NCI-H1930 (cell line): ENCODE data around the gene RARB.

Experiments used
- DNase-seq, 2 experiments: peaks; one replicate each; lab custom pipeline; 2025; lab: John Stamatoyannopoulos, UW

RARB gene

GRCh38 chr3:25578059-25578458 is 150.0 kb downstream of the RARB start:
- no peak for DNase-seq

- no peak for DNase-seq
Measured at GRCh38 chr3:25580534-25580933, 152.5 kb downstream of the RARB start.

- DNase-seq: no peak
Measured at GRCh38 chr3:25581335-25581734, 153.3 kb downstream of the RARB start.

GRCh38 chr3:25581823-25582222 is 153.8 kb downstream of the RARB start:
- no peak for DNase-seq

- DNase-seq: no peak
Measured at GRCh38 chr3:25582242-25582641, 154.2 kb downstream of the RARB start.

- no peak for DNase-seq
Measured at GRCh38 chr3:25583343-25583742, 155.3 kb downstream of the RARB start.

- DNase-seq: no peak
Measured at GRCh38 chr3:25584011-25584789, 156.1 kb downstream of the RARB start.

GRCh38 chr3:25585361-25586166 is 157.5 kb downstream of the RARB start:
- no peak for DNase-seq

- no peak for DNase-seq
Measured at GRCh38 chr3:25586167-25586505, 158.1 kb downstream of the RARB start.

- DNase-seq: no peak
Measured at GRCh38 chr3:25586553-25586952, 158.5 kb downstream of the RARB start.

- no peak for DNase-seq
Measured at GRCh38 chr3:25587094-25587493, 159.0 kb downstream of the RARB start.

- DNase-seq: no peak
Measured at GRCh38 chr3:25587526-25587925, 159.5 kb downstream of the RARB start.

- no peak for DNase-seq
Measured at GRCh38 chr3:25587975-25588374, 159.9 kb downstream of the RARB start.

- no peak for DNase-seq
Measured at GRCh38 chr3:25588441-25589103, 160.5 kb downstream of the RARB start.

GRCh38 chr3:25589104-25589782 is 161.2 kb downstream of the RARB start:
- no peak for DNase-seq

- no peak for DNase-seq
Measured at GRCh38 chr3:25589783-25590258, 161.8 kb downstream of the RARB start.

- no peak for DNase-seq
Measured at GRCh38 chr3:25592510-25592968, 164.5 kb downstream of the RARB start.

- no peak for DNase-seq
Measured at GRCh38 chr3:25593001-25593400, 164.9 kb downstream of the RARB start.

GRCh38 chr3:25594007-25594502 is 166.0 kb downstream of the RARB start:
- peak in 1 of 2 experiments; percentile 1 for DNase-seq

GRCh38 chr3:25597535-25598101 is 169.6 kb downstream of the RARB start:
- DNase-seq: no peak

- DNase-seq: no peak
Measured at GRCh38 chr3:25603703-25604102, 175.6 kb downstream of the RARB start.
